Measurements from ENCODE around the gene ADAM19. TPM values are rescaled to one million over a fixed set of nuclear protein-coding genes. Genes with fewer than 3 reads are reported as not detected.

ADAM19 gene
- total RNA-seq = 24.6 and 26.9 TPM in 2 replicates

DNA sequence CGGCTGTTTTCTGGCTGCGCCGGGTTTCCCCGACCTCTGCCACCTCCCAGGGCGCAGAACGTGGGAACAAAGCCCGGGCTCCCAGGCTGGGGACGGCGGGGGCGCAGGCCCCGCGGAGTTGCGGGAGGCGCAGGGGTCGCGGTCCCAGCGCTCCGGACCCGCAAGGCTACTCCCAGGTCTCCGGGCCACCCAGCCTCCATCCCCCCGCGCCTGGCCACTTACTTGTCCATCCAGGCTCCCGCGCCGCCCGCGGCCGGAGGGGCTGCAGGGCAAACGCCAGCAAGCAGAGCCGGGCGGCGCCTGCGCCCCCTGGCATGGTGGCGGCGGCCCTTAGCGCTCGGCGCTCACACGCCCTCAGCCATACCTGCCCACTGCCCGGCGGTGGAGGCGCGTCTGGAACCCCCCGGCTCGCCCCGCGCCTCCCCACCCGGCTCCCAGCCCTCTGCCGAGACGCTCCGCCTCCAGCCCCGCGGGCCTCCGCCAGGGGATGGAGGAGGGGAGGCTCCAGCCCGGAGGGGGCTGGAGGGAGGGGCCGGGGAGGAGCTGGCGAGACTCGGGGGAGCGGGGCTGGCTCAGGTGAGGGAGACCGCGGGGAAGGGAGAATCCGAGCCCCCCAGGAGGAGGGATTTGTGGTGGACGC is at the start of gene ADAM19:
TSS of gene ADAM19 (minus strand) at position 395 of the 640 bp plus-strand sequence. CDS start at position 316, 79 bp downstream.

DNA sequence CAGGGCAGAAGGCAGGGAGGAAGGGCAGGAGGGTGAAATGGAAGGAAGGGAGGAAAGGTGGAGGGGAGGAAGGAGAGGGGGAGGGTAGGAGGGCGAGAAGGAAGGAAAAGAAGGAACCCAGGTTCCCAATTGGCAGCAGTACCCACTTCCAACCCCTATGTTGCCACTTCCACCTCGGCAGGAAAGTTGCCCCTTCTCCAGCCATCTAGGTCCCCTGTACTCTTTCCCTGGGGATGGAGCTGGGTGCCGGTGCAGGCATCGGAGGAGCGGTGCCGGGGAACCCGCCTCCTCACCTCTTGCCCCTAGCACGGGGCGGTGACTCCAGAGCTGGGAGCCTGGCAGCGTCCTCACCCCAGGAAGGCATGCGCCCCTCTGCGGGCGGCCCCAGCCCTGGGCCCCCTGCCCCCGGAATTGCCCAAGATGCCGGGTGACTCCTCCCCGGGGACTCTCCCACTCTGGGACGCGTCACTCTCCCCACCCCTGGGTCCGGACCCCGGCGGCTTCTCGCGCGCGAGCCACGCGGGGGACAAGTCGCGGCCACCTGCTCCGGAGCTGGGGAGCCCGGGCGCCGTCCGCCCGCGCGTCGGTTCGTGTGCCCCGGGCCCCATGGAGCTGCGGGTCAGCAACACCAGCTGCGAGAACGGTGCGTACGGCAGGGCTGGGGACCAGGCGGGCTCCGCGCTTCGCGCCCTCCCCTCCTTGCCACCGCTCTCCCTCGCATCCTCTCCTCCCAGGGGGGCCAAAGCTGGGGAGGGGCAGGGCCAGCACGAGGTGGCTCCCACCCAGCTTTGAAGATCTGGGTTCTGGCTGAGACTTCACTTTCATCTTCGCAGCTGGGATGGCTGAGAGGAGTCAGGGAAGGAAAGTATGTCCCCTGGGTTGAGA is 115.6 kb downstream of the ADAM19 start, which contains the start of gene NIPAL4:
TSS of gene NIPAL4 (plus strand) at position 499 of the 885 bp plus-strand sequence. CDS start at position 607, 108 bp downstream.

Other genes with a start within 250 kb of the ADAM19 start
- 0.07 TPM in 2 replicates for gene NIPAL4, start 115.6 kb downstream of the ADAM19 start, total RNA-seq
- not detected in 2 replicates for gene SOX30, start 76.7 kb upstream of the ADAM19 start, total RNA-seq
- not detected in 2 replicates for gene C5orf52, start 95.8 kb upstream of the ADAM19 start, total RNA-seq
- gene THG1L, start 155.6 kb upstream of the ADAM19 start, total RNA-seq = 16.6 and 24.0 TPM in 2 replicates
- gene LSM11, start 167.9 kb upstream of the ADAM19 start, total RNA-seq = 5.0 and 6.1 TPM in 2 replicates